Left ventricle myocardium inferior (tissue), 1 donor: ENCODE data around the gene KRT37. TPM values are rescaled to one million over a fixed set of nuclear protein-coding genes. Genes with fewer than 3 reads are reported as not detected.

Experiments
- DNase-seq: peaks from one replicate; pipeline ENCODE4 v3.0.0-alpha.2; 2020
- H3K27ac ChIP-seq: fragments of 200-600 bp; replicated peaks from 2 replicates; pipeline ENCODE4 v1.8.0; 2021
- H3K27me3 ChIP-seq: fragments of 200-600 bp; 2 replicates; pipeline ENCODE4 v1.8.0; 2021; ENCODE audit warnings: low read depth
- H3K36me3 ChIP-seq: fragments of 200-600 bp; 2 replicates; pipeline ENCODE4 v1.8.0; 2021
- H3K4me1 ChIP-seq: fragments of 200-600 bp; 2 replicates; pipeline ENCODE4 v1.8.0; 2021
- H3K4me3 ChIP-seq: fragments of 200-600 bp; 2 replicates; pipeline ENCODE4 v1.8.0; 2021; ENCODE audit warnings: mild to moderate bottlenecking, moderate library complexity
- H3K9me3 ChIP-seq: fragments of 200-600 bp; replicated peaks from 2 replicates; pipeline ENCODE4 v1.8.0; 2021
- CTCF ChIP-seq: fragments of 200-600 bp; IDR thresholded peaks from 2 replicates; pipeline ENCODE4 v1.8.0; 2021; ENCODE audit warnings: antibody characterized with exemption, mild to moderate bottlenecking, borderline replicate concordance
- intact Hi-C: fragments of 100-400 bp; cut with micrococcal nuclease; formaldehyde crosslinking; loops from one replicate; pipeline ENCODE4 v1.11.0; 2022
- total RNA-seq: library from RNA; stranded (reverse); fragmentation: NEBNext Ultra II Directional; extraction: Animal tissue kit (Norgen Biotek cat#: 25700); gene quantifications from one replicate; pipeline ENCODE4 v1.2.1, GENCODE V29; 2021
- donor health status: DM: no; HTN: yes; CAD: no; lungs with severe emphysema.

The KRT37 gene
- total RNA-seq, 1 donor from 2014 or later = not detected

- Histone ChIP-seq H3K27ac (no peak overlapping the region), H3K9me3 (peaks cover 22% of the 10 kb centered on the region), H3K4me1 (no peaks in the 10 kb centered on the region), H3K36me3 (no peaks in the 10 kb centered on the region), H3K4me3 (no peak overlapping the region), H3K27me3 (peaks cover 97% of the 10 kb centered on the region)
- no peak for TF ChIP-seq CTCF
- intact Hi-C loops = no loop called here
- DNase-seq = no peak
Observed at GRCh38 chr17:41446806-41447205, 22.4 kb upstream of the KRT37 start.

GRCh38 chr17:41444640-41445039, 20.3 kb upstream of the KRT37 start:
- Histone ChIP-seq H3K4me3 (no peak overlapping the region), H3K36me3 (no peaks in the 10 kb centered on the region), H3K27me3 (peaks cover 100% of the 10 kb centered on the region), H3K27ac (no peak overlapping the region), H3K4me1 (no peaks in the 10 kb centered on the region), H3K9me3 (peaks cover 7% of the 10 kb centered on the region)
- DNase-seq = no peak
- intact Hi-C loops = no loop called here
- TF ChIP-seq CTCF = no peak

- intact Hi-C loops = no loop called here
- peaks cover 7% of the 10 kb centered on the region for H3K9me3 ChIP-seq
- H3K4me3 ChIP-seq = no peak overlapping the region
- no peaks in the 10 kb centered on the region for H3K36me3 ChIP-seq
- DNase-seq = no peak
- peaks cover 100% of the 10 kb centered on the region for H3K27me3 ChIP-seq
- no peaks in the 10 kb centered on the region for H3K4me1 ChIP-seq
- no peak overlapping the region for H3K27ac ChIP-seq
- no peak for TF ChIP-seq CTCF
Observed at GRCh38 chr17:41444186-41444585, 19.8 kb upstream of the KRT37 start.

- Histone ChIP-seq H3K4me1 (no peaks in the 10 kb centered on the region), H3K9me3 (peaks cover 7% of the 10 kb centered on the region), H3K27me3 (peaks cover 99% of the 10 kb centered on the region), H3K4me3 (no peak overlapping the region), H3K27ac (no peak overlapping the region), H3K36me3 (no peaks in the 10 kb centered on the region)
- no peak for TF ChIP-seq CTCF
- no peak for DNase-seq
- intact Hi-C loops = no loop called here
Observed at GRCh38 chr17:41442739-41443138, 18.4 kb upstream of the KRT37 start.

GRCh38 chr17:41440531-41441033, 16.2 kb upstream of the KRT37 start, which contains the start of gene KRT38:
TSS of gene KRT38 (minus strand) at chr17:41440983. CDS start at chr17:41440921, 62 bp downstream.
- no peak for TF ChIP-seq CTCF
- H3K4me3 ChIP-seq = no peak within 1 kb of the TSS
- H3K9me3 ChIP-seq = peaks cover 7% of the 10 kb centered on the region
- H3K4me1 ChIP-seq = no peaks in the 10 kb centered on the region
- H3K27ac ChIP-seq = no peak within 1 kb of the TSS
- H3K27me3 ChIP-seq = peaks cover 98% of the 10 kb centered on the region
- no peak for DNase-seq
- intact Hi-C loops = no loop called here
- no peaks in the 10 kb centered on the region for H3K36me3 ChIP-seq
